ENCODE measurements around the gene KRTAP5-11. TPM values are rescaled to one million over a fixed set of nuclear protein-coding genes. Genes with fewer than 3 reads are reported as not detected.
"Not testable (repeated sequence)": the region's sequence is repeated elsewhere in the genome, so short reads cannot be mapped to it uniquely, and the experiment has no call there.

Gene KRTAP5-11
- total and polyA plus RNA-seq, 2 of the 4 experiments (the other 2 are of a cell fraction): not detected

DNA sequence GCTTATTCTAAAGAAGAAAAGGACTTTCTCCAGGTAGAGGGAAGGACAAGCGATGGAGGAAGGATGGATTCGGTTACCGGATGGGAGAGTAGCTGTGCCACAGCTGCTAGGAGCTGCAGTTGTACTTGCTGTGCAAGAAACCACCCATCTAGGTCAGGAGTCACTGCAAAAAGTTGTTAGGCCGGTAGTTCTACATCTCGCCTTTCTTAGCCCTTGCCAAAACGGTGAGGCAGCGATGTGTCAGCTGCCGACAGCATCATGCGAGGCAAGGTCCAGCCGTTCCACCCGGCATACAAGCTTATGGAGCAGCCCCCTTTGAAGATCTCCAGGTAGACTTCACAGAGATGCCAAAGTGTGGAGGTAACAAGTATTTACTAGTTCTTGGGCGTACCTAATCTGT is 32.3 kb upstream of the KRTAP5-11 start:
- intact Hi-C loops (cut with micrococcal nuclease); dilution Hi-C loops (cut with HindIII; ENCODE audit: low sequenced_read_pairs, unreplicated experiment); H3K27me3 ChIP-seq (ENCODE audit: control insufficient read depth, insufficient read depth, low read length); in situ Hi-C loops (cut with MboI; ENCODE audit: low sequenced_read_pairs); H3K36me3 ChIP-seq (ENCODE audit: control insufficient read depth, insufficient read depth, low read length); H2BK5ac ChIP-seq (ENCODE audit: low read depth, low read length, poor library complexity, severe bottlenecking); H3K4ac ChIP-seq (ENCODE audit: low read depth, low read length); H3K27ac ChIP-seq (ENCODE audit: insufficient read depth, low read length); POLR2A ChIA-PET (ENCODE audit: unreplicated experiment); H3K18ac ChIP-seq (ENCODE audit: low read depth, low read length); H2AFZ ChIP-seq (replicated peaks; ENCODE audit: low read length, poor library complexity); ATAC-seq (ENCODE audit: low read depth); H4K5ac ChIP-seq (ENCODE audit: low read depth, low read length); H2BK20ac ChIP-seq (ENCODE audit: low read depth, low read length); H3K9me1 ChIP-seq (ENCODE audit: insufficient read depth, low read length); H2BK15ac ChIP-seq (ENCODE audit: low read depth, low read length); H3K4me1 ChIP-seq (ENCODE audit: control insufficient read depth, insufficient read depth, low read length); H2AK9ac ChIP-seq (replicated peaks; ENCODE audit: low read depth, low read length, poor library complexity); H3K4me3 ChIP-seq (ENCODE audit: insufficient read depth, low read depth, low read length); H2AK5ac ChIP-seq (ENCODE audit: low read depth, low read length); H4K91ac ChIP-seq (ENCODE audit: insufficient read depth, low read depth, low read length); H3K79me1 ChIP-seq (ENCODE audit: low read depth in 1 of 2, low read length in 2 of 2); H4K20me1 ChIP-seq (ENCODE audit: insufficient read depth, low read length); H3K9ac ChIP-seq (ENCODE audit: low read depth, low read length); H2BK120ac ChIP-seq (ENCODE audit: low read depth, low read length); H3K56ac ChIP-seq (ENCODE audit: extremely low read depth, insufficient read depth, low read length); H3K4me2 ChIP-seq (ENCODE audit: low read depth, low read length); H3K14ac ChIP-seq (replicated peaks; ENCODE audit: low read depth, low read length); CTCF ChIA-PET; H3K23ac ChIP-seq (ENCODE audit: low read depth, low read length); DNase-seq; BruUV-seq (replicated peaks); H4K8ac ChIP-seq (ENCODE audit: low read depth in 2 of 2, low read length in 2 of 2); H3K9me3 ChIP-seq (ENCODE audit: control insufficient read depth, insufficient read depth, low read length): not testable (repeated sequence)
- no CpG with 5 or more reads among the region's 12 CpGs for WGBS, 2 experiments (ENCODE audit: extremely low coverage in 2 of 2, insufficient read length in 1 of 2)

DNA sequence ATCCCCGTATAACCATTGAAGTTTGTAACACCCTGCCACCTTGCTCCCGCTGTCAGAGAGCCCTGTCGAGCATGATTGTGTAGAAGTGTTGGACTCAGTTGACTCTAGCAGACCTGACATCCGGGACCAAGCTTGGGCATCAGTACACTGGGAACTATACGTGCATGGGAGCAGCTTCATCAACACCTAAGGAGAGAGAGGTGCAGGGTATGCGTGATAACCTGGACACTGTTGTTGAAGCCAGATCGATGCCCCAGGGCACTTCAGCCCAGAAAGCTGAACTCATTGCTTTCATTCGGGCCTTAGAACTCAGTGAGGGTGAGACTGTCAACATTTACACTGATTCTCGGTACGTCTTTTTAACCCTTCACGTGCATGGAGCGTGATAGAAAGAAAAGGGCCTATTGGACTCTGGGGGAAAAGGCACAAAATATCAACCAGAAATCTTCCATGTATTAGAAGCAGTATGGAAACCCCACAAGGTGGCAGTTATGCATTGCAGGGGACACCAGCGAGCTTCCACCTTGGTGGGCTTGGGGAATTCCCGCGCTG is 31.8 kb upstream of the KRTAP5-11 start:
- H3K9me1 ChIP-seq (ENCODE audit: insufficient read depth, low read length); H3K56ac ChIP-seq (ENCODE audit: extremely low read depth, insufficient read depth, low read length); H3K4ac ChIP-seq (ENCODE audit: low read depth, low read length); H3K9me3 ChIP-seq (ENCODE audit: control insufficient read depth, insufficient read depth, low read length); H3K4me1 ChIP-seq (ENCODE audit: control insufficient read depth, insufficient read depth, low read length); H4K91ac ChIP-seq (ENCODE audit: insufficient read depth, low read depth, low read length); H3K14ac ChIP-seq (replicated peaks; ENCODE audit: low read depth, low read length); H3K79me1 ChIP-seq (ENCODE audit: low read depth in 1 of 2, low read length in 2 of 2); H3K18ac ChIP-seq (ENCODE audit: low read depth, low read length); H2AK9ac ChIP-seq (replicated peaks; ENCODE audit: low read depth, low read length, poor library complexity); H2BK20ac ChIP-seq (ENCODE audit: low read depth, low read length); H2BK120ac ChIP-seq (ENCODE audit: low read depth, low read length); H3K36me3 ChIP-seq (ENCODE audit: control insufficient read depth, insufficient read depth, low read length); BruUV-seq (replicated peaks); DNase-seq; in situ Hi-C loops (cut with MboI; ENCODE audit: low sequenced_read_pairs); H2AFZ ChIP-seq (replicated peaks; ENCODE audit: low read length, poor library complexity); H2BK15ac ChIP-seq (ENCODE audit: low read depth, low read length); intact Hi-C loops (cut with micrococcal nuclease); H4K20me1 ChIP-seq (ENCODE audit: insufficient read depth, low read length); H4K8ac ChIP-seq (ENCODE audit: low read depth in 2 of 2, low read length in 2 of 2); dilution Hi-C loops (cut with HindIII; ENCODE audit: low sequenced_read_pairs, unreplicated experiment); H3K27ac ChIP-seq (ENCODE audit: insufficient read depth, low read length); ATAC-seq (ENCODE audit: low read depth); H3K23ac ChIP-seq (ENCODE audit: low read depth, low read length); H4K5ac ChIP-seq (ENCODE audit: low read depth, low read length); H3K4me3 ChIP-seq (ENCODE audit: insufficient read depth, low read depth, low read length); CTCF ChIA-PET; H3K27me3 ChIP-seq (ENCODE audit: control insufficient read depth, insufficient read depth, low read length); H3K9ac ChIP-seq (ENCODE audit: low read depth, low read length); H2AK5ac ChIP-seq (ENCODE audit: low read depth, low read length); POLR2A ChIA-PET (ENCODE audit: unreplicated experiment); H2BK5ac ChIP-seq (ENCODE audit: low read depth, low read length, poor library complexity, severe bottlenecking); H3K4me2 ChIP-seq (ENCODE audit: low read depth, low read length): not testable (repeated sequence)
- no CpG with 5 or more reads among the region's 15 CpGs for WGBS, 2 experiments (ENCODE audit: extremely low coverage in 2 of 2, insufficient read length in 1 of 2)

All from IMR-90 (cell line).